HEK293 (cell line): ENCODE data around the gene MMP24.

Source experiments
- CTCF ChIA-PET: fragments of 350-600 bp; formaldehyde crosslinking; extraction: SDS; loops from one replicate; lab custom pipeline; 2021; ENCODE audit warnings: antibody characterized with exemption; lab: Yijun Ruan, JAX
- POLR2A ChIA-PET: fragments of 300-600 bp; formaldehyde crosslinking; extraction: SDS; loops from one replicate; lab custom pipeline; 2020; ENCODE audit warnings: antibody characterized with exemption, inconsistent platforms; lab: Yijun Ruan, JAX
- H3K27ac ChIP-seq: fragments of 200-500 bp; sonication (Bioruptor generic); 2 replicates; pipeline ENCODE4 v1.5.1; 2014; ENCODE audit warnings: low read depth, low read length, control low read depth, inconsistent platforms; ENCODE audit errors: extremely low read depth
- H3K36me3 ChIP-seq, 2 experiments: fragments of 200-500 bp in 1 of 2; sonication (Bioruptor generic) in 1 of 2; 1 replicate in 1 of 2; 2 replicates in 1 of 2; pipeline ENCODE4 v1.5.1; 2014 to 2017; ENCODE audit warnings: inconsistent platforms in 2 of 2, low read length in 2 of 2; ENCODE audit not compliant: control insufficient read depth in 2 of 2, insufficient read depth in 1 of 2
- H3K4me1 ChIP-seq: fragments of 200-500 bp; sonication (Bioruptor generic); 2 replicates; pipeline ENCODE4 v1.5.1; 2014; ENCODE audit warnings: mild to moderate bottlenecking, low read length, inconsistent platforms; ENCODE audit not compliant: control insufficient read depth, insufficient read depth
- H3K4me3 ChIP-seq: 2 replicates; pipeline ENCODE4 v1.5.1; 2011; ENCODE audit warnings: low read depth, mild to moderate bottlenecking, control low read depth, low read length, moderate library complexity
- H3K9me3 ChIP-seq: fragments of 200-500 bp; sonication (Bioruptor generic); 2 replicates; pipeline ENCODE4 v1.5.1; 2014; ENCODE audit warnings: low read depth, low read length, inconsistent platforms; ENCODE audit not compliant: control insufficient read depth, insufficient read depth
- GLI2 ChIP-seq: fragments of 450-650 bp; formaldehyde crosslinking; IDR thresholded peaks from 2 replicates; pipeline ENCODE4; 2017; ENCODE audit warnings: missing biosample characterization, missing genetic modification characterization, low read depth, borderline replicate concordance
- HOXC10 ChIP-seq: sonication (generic); formaldehyde crosslinking; IDR thresholded peaks from 2 replicates; pipeline ENCODE4 v1.8.1; 2023; ENCODE audit warnings: mild to moderate bottlenecking, missing genetic modification reagents
- KLF8 ChIP-seq: fragments of 450-650 bp; formaldehyde crosslinking; IDR thresholded peaks from 2 replicates; pipeline ENCODE4 v1.5.1; 2016; ENCODE audit warnings: missing biosample characterization, missing genetic modification characterization
- OSR2 ChIP-seq: fragments of 450-650 bp; formaldehyde crosslinking; IDR thresholded peaks from 2 replicates; pipeline ENCODE4 v1.5.1; 2016; ENCODE audit warnings: missing biosample characterization, missing genetic modification characterization
- ZBTB17 ChIP-seq: fragments of 450-650 bp; formaldehyde crosslinking; IDR thresholded peaks from 2 replicates; pipeline ENCODE4 v1.5.1; 2016; ENCODE audit warnings: missing biosample characterization, missing genetic modification characterization
- ZNF221 ChIP-seq: fragments of 450-650 bp; formaldehyde crosslinking; IDR thresholded peaks from 2 replicates; pipeline ENCODE4 v1.5.1; 2017; ENCODE audit warnings: missing biosample characterization, missing genetic modification characterization, borderline replicate concordance
- ZNF223 ChIP-seq: fragments of 450-650 bp; formaldehyde crosslinking; IDR thresholded peaks from 2 replicates; pipeline ENCODE4 v1.5.1; 2016; ENCODE audit warnings: missing biosample characterization, missing genetic modification characterization
- ZNF24 ChIP-seq: fragments of 450-650 bp; formaldehyde crosslinking; IDR thresholded peaks from 2 replicates; pipeline ENCODE4 v1.5.1; 2016; ENCODE audit warnings: missing biosample characterization, missing genetic modification characterization
- ZNF324 ChIP-seq: fragments of 450-650 bp; formaldehyde crosslinking; IDR thresholded peaks from 2 replicates; pipeline ENCODE4 v1.5.1; 2016; ENCODE audit warnings: missing biosample characterization, missing genetic modification characterization
- ZNF341 ChIP-seq: fragments of 450-650 bp; formaldehyde crosslinking; IDR thresholded peaks from 2 replicates; pipeline ENCODE4; 2016; ENCODE audit warnings: low read depth, missing biosample characterization, missing genetic modification characterization
- ZNF391 ChIP-seq: fragments of 450-650 bp; formaldehyde crosslinking; IDR thresholded peaks from 2 replicates; pipeline ENCODE4 v1.5.1; 2016; ENCODE audit warnings: low read depth, missing biosample characterization, missing genetic modification characterization, borderline replicate concordance
- ZNF747 ChIP-seq: fragments of 450-650 bp; formaldehyde crosslinking; IDR thresholded peaks from 2 replicates; pipeline ENCODE4 v1.5.1; 2016; ENCODE audit warnings: missing biosample characterization, missing genetic modification characterization
- ZSCAN30 ChIP-seq: fragments of 450-650 bp; IDR thresholded peaks from 2 replicates; pipeline ENCODE4 v1.5.1; 2018; ENCODE audit warnings: missing biosample characterization, mild to moderate bottlenecking, missing genetic modification characterization, moderate library complexity
- TF ChIP-seq, protein P1 (sequence below): fragments of 450-650 bp; formaldehyde crosslinking; IDR thresholded peaks from 2 replicates; pipeline ENCODE4 v1.5.1; 2016; ENCODE audit warnings: missing biosample characterization, missing genetic modification characterization
- TF ChIP-seq, protein P2 (sequence below): fragments of 450-650 bp; formaldehyde crosslinking; IDR thresholded peaks from 2 replicates; pipeline ENCODE4 v1.5.1; 2016; ENCODE audit warnings: missing biosample characterization, missing genetic modification characterization, borderline replicate concordance
- TF ChIP-seq, protein P3 (sequence below): sonication (generic); formaldehyde crosslinking; IDR thresholded peaks from 2 replicates; pipeline ENCODE4 v1.8.1; 2022; ENCODE audit warnings: mild to moderate bottlenecking, moderate library complexity, missing genetic modification reagents
- TF ChIP-seq, protein P4 (sequence below): fragments of 450-650 bp; formaldehyde crosslinking; IDR thresholded peaks from 2 replicates; pipeline ENCODE4 v1.5.1; 2016; ENCODE audit warnings: missing biosample characterization, missing genetic modification characterization

The MMP24 gene

DNA sequence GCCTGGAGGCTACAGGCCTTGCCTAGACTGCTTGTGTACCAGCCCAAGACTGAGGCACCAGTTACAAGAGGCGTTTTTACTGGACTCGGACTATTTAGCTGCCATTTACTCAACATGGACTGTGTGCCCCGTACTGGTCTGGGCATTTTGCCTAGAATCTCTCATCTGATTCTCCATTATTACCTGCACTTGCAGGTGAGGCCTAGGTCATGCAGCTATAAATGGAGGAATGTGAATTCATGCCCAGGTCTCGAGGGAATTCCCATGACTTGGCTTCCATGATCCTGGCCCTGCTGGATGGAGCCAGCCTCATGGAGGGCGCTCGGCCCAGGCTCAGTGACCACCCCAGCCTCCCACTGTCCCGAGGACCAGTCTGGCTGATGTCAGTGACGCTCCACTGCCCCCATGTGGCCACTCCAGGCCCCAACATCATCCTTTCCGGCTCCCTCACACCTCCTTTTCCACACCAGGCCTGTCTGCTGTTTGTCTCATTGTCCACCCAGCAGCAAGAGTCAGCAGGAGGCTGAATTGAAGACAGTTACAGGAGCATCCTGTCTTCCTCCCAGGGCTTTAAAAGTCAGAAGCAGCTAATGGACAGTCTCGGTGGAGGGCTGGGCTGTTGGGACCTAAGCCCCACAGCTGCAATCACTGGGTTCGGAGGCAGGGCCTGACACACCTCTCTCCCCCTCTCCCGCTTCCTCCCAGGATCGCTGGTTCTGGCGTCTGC lies 42.7 kb downstream of the MMP24 start (continued):
- TF ChIP-seq ZSCAN30 (tag by site-specific recombination): 0 out of 2 replicates have a peak, but pooled peaks have one; percentile 23
- no peak for TF ChIP-seq ZNF747 (tag by site-specific recombination)
- 0 out of 2 replicates have a peak, but pooled peaks have one; percentile 25 for TF ChIP-seq KLF8 (tag by site-specific recombination)

DNA sequence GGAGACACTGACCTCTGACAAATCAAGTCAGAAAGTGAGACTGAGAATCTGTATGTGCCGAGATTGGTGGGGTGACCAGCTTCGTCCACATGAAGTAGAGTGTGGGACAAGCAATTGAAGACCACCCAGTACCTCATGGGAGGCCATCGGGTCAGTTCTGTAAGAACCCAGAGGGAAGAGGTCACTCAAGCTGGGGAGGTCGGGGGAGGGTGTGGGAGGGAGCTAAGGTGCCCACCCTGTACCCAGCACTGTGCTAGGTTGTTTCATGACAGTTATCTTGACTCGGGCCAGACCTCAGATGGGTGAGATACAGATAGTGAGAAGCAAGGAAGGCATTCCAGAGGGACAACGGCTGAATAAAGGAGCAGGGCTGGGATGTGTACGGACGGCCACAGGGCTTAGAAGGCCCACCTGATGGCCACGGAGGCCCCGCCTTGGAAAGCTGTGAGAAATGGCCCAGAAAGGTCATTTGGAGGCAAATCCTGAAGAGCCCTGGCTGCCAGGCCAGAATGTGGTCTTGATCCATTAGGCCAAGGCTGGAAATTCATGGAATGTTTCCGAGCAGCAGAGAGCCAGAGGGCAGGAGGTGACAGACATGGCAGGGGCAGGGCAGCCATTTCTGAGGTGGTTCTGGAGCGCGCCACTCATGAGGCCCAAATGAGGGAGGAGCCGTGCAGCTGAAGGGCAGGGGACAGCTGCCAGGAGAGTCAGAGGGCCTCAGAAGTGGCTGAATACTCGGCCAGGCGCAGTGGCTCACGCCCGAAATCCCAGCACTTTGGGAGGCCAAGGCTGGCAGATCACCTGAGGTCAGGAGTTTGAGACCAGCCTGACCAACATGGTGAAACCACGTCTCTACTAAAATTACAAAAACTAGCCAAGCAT lies 43.8 kb downstream of the MMP24 start:
- Histone ChIP-seq H3K36me3 (peaks cover 0 to 2% of the 10 kb centered on the region in 2 experiments; a peak in 1 of 3 replicates), H3K27ac (no peak overlapping the region)
- POLR2A ChIA-PET: interaction anchor here (0.5 to 1.9 kb wide), 2 partner anchors 123 to 281 kb away, joined by 4 to 8 read pairs; partner anchors contain the start of gene EDEM2

DNA sequence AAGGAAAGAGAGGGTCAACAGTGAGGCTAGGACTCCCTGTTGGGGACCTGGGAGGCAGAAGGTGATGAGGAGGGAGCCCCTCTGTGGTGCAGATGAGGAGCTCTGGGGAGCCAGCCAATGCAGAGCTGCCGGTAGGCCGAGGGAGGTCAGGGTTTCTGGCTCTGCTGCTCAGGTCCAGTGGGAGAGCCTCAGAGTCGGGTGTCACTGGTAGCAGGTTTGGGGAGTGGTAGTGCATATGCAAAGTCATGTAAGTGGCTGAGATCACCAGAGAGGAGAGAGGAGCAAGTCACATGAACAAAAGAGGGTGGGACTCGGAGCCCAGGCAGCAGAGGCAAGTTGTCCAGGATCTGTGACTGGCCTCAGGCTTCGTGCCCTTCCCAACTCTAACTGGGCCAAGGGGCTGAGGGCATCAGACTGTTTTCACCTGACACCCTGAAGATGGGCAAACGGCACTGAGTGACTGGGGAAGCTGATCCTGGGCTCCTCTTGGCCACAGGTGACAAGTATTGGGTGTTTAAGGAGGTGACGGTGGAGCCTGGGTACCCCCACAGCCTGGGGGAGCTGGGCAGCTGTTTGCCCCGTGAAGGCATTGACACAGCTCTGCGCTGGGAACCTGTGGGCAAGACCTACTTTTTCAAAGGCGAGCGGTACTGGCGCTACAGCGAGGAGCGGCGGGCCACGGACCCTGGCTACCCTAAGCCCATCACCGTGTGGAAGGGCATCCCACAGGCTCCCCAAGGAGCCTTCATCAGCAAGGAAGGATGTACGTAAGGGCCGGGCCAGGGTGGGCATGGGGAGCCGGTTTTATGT lies 44.8 kb downstream of the MMP24 start:
- H3K4me1 ChIP-seq: no peaks in the 10 kb centered on the region
- CTCF ChIA-PET: interaction anchor here (0.6 to 11.4 kb wide), 5 partner anchors 8 to 397 kb away, joined by 3 to 150 read pairs (median 4); partner anchors contain the start of gene EDEM2
- POLR2A ChIA-PET: interaction anchor here (0.5 to 1.9 kb wide), 2 partner anchors 124 to 164 kb away, joined by 7 to 8 read pairs; partner anchors contain the start of gene EDEM2
- H3K36me3 ChIP-seq: peaks cover 0 to 12% of the 10 kb centered on the region in 2 experiments; a peak in 1 of 3 replicates
- no peak overlapping the region for H3K27ac ChIP-seq
- H3K4me3 ChIP-seq: no peak overlapping the region
- no peaks in the 10 kb centered on the region for H3K9me3 ChIP-seq
- TF ChIP-seq GLI2 (tag by site-specific recombination): no peak
- peak; percentile 25; the same call in 1 of the 2 replicates for TF ChIP-seq ZBTB17
- no peak for TF ChIP-seq ZNF391
- TF ChIP-seq ZNF341: no peak
- no peak for TF ChIP-seq ZNF24 (tag by site-specific recombination)
- TF ChIP-seq, protein P1, sequence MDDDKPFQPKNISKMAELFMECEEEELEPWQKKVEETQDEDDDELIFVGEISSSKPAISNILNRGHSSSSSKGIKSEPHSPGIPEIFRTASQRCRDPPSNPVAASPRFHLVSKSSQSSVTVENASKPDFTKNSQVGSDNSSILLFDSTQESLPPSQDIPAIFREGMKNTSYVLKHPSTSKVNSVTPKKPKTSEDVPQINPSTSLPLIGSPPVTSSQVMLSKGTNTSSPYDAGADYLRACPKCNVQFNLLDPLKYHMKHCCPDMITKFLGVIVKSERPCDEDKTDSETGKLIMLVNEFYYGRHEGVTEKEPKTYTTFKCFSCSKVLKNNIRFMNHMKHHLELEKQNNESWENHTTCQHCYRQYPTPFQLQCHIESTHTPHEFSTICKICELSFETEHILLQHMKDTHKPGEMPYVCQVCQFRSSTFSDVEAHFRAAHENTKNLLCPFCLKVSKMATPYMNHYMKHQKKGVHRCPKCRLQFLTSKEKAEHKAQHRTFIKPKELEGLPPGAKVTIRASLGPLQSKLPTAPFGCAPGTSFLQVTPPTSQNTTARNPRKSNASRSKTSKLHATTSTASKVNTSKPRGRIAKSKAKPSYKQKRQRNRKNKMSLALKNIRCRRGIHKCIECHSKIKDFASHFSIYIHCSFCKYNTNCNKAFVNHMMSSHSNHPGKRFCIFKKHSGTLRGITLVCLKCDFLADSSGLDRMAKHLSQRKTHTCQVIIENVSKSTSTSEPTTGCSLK (tag by site-specific recombination): no peak
- TF ChIP-seq, protein P2, sequence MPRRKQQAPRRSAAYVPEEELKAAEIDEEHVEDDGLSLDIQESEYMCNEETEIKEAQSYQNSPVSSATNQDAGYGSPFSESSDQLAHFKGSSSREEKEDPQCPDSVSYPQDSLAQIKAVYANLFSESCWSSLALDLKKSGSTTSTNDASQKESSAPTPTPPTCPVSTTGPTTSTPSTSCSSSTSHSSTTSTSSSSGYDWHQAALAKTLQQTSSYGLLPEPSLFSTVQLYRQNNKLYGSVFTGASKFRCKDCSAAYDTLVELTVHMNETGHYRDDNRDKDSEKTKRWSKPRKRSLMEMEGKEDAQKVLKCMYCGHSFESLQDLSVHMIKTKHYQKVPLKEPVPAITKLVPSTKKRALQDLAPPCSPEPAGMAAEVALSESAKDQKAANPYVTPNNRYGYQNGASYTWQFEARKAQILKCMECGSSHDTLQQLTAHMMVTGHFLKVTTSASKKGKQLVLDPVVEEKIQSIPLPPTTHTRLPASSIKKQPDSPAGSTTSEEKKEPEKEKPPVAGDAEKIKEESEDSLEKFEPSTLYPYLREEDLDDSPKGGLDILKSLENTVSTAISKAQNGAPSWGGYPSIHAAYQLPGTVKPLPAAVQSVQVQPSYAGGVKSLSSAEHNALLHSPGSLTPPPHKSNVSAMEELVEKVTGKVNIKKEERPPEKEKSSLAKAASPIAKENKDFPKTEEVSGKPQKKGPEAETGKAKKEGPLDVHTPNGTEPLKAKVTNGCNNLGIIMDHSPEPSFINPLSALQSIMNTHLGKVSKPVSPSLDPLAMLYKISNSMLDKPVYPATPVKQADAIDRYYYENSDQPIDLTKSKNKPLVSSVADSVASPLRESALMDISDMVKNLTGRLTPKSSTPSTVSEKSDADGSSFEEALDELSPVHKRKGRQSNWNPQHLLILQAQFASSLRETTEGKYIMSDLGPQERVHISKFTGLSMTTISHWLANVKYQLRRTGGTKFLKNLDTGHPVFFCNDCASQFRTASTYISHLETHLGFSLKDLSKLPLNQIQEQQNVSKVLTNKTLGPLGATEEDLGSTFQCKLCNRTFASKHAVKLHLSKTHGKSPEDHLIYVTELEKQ (tag by site-specific recombination): no peak
- TF ChIP-seq, protein P3, sequence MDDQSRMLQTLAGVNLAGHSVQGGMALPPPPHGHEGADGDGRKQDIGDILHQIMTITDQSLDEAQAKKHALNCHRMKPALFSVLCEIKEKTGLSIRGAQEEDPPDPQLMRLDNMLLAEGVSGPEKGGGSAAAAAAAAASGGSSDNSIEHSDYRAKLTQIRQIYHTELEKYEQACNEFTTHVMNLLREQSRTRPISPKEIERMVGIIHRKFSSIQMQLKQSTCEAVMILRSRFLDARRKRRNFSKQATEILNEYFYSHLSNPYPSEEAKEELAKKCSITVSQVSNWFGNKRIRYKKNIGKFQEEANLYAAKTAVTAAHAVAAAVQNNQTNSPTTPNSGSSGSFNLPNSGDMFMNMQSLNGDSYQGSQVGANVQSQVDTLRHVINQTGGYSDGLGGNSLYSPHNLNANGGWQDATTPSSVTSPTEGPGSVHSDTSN: no peak
- peak; percentile 83 for TF ChIP-seq OSR2 (tag by site-specific recombination)
- TF ChIP-seq ZNF223: no peak
- TF ChIP-seq, protein P4, sequence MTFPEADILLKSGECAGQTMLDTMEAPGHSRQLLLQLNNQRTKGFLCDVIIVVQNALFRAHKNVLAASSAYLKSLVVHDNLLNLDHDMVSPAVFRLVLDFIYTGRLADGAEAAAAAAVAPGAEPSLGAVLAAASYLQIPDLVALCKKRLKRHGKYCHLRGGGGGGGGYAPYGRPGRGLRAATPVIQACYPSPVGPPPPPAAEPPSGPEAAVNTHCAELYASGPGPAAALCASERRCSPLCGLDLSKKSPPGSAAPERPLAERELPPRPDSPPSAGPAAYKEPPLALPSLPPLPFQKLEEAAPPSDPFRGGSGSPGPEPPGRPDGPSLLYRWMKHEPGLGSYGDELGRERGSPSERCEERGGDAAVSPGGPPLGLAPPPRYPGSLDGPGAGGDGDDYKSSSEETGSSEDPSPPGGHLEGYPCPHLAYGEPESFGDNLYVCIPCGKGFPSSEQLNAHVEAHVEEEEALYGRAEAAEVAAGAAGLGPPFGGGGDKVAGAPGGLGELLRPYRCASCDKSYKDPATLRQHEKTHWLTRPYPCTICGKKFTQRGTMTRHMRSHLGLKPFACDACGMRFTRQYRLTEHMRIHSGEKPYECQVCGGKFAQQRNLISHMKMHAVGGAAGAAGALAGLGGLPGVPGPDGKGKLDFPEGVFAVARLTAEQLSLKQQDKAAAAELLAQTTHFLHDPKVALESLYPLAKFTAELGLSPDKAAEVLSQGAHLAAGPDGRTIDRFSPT (tag by site-specific recombination): 0 out of 2 replicates have a peak, but pooled peaks have one; percentile 18
- TF ChIP-seq ZNF221 (tag by site-specific recombination): no peak
- TF ChIP-seq HOXC10 (CRISPR knock-in tag): no peak

More for the DNA sequence above, 43.8 kb downstream of the MMP24 start:
- CTCF ChIA-PET: interaction anchor here (0.6 to 11.4 kb wide), 17 partner anchors 8 to 406 kb away, joined by 3 to 150 read pairs (median 4); partner anchors contain the start of genes EDEM2, GDF5 and MMP24OS
- TF ChIP-seq ZNF324 (tag by site-specific recombination): no peak
- TF ChIP-seq, all 188 proteins: peak for 0
- no peaks in the 10 kb centered on the region for H3K9me3 ChIP-seq
- H3K4me1 ChIP-seq: no peaks in the 10 kb centered on the region
- H3K4me3 ChIP-seq: no peak overlapping the region
